GM19438 (cell line): Measurements from ENCODE around the gene BSND.

Source experiments
- ATAC-seq: cut with Tn5 transposase; IDR thresholded peaks from one replicate; pipeline ENCODE4 v1.9.1; 2021; ENCODE audit warnings: low read depth; ENCODE audit not compliant: unreplicated experiment

The BSND gene

DNA sequence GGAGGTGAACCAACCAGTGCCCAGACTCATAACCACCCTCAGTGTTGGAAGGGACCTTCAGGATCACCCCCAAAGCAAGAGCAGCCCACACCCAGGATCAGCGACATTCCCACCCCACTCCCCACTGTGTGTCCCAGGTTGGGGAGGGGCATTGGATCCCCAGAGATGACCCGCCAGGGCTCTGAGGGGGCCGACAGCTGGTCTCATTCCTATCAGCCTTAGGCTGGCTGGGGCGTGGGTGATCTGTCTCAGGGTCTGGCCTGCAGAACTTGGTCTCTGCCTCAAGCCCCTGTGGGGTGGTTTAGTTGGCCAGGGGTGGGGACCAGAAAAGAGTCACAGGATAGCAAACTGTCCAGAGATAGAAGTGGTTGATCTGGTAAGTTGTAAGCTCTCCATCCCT is 7.8 kb upstream of the BSND start:
- ATAC-seq = no peak

DNA sequence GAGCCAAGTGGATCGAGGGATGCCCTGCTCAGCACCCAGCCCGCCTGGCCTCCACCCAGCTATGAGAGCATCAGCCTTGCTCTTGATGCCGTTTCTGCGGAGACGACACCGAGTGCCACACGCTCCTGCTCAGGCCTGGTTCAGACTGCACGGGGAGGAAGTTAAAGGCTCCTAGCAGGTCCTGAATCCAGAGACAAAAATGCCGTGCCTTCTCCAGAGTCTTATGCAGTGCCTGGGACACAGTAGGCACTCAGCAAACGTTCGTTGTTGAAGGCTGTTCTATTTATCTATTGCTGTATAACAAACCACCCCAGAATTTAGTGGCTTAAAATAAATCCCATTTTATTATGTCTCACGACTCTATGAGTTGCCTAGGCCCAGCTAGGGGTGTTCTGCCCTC is 6.8 kb upstream of the BSND start:
- no peak for ATAC-seq

DNA sequence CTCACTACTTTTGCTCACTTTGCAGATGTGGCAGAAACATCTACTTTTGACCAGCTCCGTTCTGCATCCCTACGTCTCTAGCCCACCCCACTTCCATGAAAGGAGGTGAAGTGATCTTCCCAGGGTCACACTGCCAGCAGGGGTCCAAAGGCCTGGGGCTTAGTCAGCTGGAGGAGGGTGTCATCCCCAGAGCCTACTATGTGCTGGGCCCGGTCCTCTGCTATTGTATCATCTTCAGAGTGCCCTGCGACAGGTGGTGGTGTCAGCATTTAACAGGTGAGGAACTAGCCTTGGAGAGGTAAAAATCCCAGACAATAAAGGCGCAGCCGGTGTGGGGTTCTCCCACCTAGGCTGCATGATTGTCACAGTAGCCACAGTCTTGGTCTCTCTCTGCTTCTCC is 5.6 kb upstream of the BSND start:
- no peak for ATAC-seq

DNA sequence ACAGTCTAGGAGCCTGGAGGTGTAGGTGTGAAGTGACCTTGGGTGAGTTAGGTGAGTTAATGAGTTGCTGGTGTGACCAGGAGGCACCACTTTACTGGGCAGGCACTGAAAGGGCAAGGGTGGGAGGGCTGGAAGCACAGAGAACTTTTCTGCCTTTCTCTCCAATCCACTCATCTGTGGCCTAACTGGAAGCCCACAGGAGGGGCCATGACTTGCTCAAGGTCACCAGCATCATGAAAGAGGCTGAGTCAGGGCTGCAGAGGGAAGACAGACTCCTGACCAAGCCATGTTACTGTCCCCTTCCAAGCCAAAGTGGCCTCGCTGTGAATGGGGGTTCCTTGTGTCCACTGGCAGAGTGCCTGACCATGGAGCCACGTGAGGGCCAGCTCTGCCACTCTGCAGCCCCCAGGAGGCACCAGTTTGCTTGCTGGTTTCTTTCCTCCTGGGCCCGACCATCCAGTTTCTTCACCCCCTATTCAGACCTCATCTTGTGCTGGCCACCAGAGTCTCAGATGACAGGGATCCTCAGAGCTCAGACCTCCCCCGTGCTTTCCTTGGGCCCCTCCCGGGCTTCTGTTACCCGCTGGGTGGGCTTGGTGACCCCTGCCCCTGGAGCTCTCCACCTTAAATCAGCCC is 4.3 kb upstream of the BSND start:
- ATAC-seq = no peak

DNA sequence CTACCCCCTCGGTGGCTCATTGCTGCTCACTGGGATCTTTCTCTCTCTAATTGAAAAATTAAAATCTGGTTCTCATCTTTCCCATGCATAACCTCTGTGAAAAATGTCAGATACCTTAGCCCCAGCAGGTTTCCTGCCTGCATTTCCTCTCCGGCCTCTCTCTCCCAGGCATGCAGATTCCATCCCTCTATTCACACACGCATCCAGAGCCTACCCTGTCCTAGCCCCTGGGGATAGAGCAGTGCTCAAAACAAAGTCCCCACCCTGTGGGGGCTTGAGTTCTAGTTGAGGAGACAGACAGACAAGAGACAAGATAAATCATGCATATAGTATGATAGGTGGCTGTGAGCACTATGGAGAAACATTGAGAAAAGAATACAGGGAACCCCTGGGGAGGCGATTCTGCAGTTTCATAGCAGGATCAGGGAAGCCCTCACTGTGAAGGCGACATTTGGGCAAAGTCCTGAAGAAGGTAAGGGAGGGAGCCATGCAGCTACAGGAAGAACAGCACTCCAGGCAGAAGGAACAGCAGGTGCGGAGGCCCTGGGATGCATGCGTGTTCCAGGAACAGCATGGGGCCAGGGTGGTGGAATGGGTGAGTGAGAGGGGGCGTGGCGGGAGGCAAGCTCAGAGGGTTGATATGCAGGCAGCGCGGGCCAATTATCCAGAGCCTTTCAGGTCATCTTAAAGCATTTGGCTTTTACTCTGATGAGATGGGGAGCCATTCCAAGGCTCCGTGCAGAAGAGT is 3.5 kb upstream of the BSND start:
- no peak for ATAC-seq

DNA sequence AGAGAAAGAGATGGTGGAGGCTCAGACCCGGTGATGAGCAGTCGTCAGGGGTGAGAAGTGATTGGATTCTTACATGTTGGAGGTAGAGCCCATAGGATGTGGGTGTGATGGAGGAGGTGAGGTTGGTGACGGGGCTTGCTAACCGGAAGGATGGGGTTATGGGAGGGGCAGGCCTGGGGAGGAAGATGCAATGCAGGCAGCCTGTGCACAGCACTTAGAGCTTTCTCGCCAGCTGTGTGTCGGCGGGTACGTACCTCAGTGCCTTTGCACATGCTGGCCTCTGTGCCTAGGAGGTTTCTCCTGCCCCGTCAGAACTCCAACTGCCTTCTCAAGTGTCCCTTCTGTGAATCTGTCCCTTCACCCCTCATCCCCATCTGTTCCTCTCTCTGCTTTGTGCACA is 2.9 kb upstream of the BSND start:
- no peak for ATAC-seq

DNA sequence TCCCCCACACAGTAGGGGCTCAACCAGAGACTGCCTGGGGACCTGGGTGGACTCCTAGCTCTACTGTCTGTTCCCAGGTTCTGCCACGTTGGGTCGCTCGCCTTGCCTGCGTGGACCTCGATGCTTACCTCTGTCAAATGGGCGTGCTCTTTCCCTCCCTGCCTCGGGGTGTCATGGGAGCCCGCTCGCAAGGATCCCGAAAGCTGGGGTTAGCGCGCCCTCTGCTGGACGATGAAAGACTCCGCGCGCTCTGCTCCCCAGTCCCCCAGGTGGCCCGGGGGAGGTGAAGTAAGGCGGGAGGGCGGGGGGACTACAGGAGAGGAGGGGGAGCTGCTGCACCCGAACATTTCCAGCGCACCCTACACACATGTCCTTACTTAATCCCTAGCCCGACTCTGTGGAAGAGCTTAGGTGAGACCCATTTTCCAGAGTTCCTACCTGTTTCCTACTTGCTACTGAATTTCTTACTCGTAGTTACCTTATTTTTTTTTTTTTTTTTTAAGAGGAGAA is 2.3 kb upstream of the BSND start:
- no peak for ATAC-seq

DNA sequence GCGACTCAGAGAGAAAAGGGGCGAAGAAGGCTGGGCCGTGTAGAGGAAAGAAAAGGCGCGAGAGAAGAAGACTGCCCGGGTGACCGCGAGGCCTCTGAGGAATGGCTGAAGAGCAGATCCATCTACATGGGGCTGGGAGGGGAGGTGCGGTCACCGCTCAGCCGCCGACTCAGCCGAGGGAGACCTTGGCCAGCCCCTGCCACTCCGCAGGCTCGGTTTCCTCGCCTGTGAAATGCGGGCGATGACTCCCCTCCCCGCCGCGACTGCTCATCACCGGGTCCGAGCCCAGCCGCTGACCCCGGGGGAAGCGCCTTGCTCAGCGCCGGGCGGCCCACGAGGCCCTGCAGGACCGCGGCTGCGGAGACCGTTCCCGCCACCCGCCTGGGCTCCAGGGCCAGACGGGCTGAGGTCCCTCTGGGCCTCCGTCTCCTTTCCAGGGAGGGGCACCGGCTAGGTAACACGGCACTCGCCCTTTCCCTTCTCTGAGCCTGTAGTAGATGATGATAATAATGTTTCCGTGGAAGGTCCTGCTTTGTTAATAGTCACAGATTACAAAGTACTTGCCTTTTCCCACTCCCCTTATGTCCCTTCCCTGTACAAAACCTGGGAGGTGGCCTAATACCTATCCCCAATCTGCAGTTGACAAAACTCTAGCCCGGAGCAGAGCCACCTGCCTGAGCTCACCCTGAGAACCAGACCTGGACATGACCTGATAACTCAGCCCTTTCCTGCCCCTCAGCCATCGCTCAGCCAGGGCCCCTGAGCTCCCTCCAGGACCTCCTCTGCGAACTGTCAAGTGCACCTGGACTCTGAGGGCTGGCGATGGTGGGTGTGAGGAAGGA is 1.6 kb upstream of the BSND start:
- no peak for ATAC-seq

DNA sequence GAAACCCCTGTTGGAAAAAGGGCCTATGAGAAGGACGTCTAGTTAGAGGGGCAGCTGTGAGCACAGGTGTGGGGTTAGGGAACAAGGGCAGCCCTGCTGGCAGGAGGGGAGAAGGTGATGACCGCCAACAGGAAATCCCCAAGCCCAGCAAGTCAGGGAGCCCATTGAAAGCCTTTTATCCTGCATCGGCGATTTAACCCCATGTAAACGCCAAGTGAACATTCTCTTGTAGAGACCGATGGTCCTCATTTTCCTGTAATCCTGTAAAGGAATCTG is 1.1 kb upstream of the BSND start:
- no peak for ATAC-seq

DNA sequence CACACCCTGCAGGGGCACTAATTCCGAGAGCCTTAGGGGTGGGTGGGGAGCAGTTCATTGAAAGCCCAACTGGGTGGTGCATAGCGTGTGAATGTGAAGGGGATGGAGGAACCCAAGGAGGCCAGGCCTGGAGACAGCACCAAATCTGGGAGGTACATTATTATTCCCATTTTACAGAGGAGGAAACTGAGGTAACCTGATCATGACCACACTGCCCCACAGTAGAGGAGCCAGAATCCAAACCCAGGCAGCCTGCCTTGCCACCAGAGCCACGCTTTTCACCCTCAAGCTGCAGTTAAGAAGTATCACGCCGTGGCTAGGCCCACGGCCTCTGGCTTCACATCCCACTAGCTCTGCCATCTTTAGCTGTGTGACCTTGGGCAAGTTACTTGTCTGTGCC is 633 bp upstream of the BSND start:
- no peak for ATAC-seq

DNA sequence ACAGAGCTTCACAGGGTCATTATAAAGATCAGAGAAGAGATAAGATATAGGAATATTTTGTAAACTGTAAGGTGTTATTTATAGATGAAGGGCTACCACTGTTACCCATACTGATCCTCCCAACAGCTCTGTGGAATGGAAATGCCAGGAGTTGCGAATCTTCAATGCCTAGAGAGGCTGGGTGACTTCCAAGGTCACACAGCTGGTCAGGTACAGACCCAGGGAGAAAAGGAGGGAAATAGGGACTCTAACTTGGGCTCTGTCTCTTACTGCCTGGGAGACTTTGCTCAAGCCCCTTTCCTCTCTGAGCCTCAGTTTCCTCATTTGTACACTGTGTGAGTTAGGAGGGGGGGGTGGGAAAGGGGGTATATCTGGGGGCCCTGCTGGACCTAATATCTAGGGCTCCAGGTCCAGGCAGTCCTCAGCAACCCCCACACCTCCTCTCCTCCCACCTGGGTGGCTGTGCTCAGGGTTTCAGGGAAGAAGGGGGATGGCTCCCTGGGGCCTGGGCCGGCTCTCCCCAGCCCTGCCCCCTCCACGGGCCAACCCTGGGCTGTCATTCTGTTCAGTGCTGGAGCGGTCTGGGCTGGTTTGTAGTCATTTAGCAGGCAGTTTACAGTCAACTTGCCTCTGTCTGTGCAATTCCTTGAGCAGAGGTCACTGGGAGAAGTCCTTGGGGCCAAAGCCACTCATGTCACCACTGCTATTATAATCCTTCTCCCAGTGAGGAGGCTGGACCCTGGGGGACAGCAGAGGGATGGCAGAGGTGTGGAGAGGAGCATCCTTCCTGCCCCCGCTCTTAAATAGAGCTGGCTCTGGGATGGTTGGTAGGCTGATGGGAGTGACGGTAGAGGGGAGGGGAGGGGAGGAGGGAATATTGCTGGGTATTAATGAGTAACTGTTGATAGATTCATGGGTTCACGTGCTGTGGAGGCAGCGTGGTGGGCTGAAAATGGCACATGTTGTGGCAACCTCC is 1.7 kb downstream of the BSND start:
- no peak for ATAC-seq

DNA sequence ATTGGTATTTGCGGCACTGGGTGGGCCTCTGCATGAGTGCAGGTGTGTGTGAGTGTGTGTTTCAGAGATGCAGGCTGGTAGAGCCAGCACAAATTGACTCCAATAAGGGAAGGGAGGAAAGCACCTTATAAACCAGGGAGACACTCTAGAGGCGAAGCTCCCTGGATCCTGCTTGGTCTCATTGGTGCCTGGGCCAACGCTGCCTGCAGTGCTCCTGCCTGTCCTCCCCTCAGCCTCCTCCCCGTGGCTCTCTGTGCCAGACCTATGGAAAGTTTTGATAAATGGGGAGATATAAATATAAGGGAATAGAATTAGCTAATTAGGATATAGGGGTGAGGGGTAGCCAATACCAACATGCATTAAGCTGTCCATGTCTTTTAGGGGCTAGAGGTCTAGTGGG is 2.6 kb downstream of the BSND start:
- no peak for ATAC-seq

DNA sequence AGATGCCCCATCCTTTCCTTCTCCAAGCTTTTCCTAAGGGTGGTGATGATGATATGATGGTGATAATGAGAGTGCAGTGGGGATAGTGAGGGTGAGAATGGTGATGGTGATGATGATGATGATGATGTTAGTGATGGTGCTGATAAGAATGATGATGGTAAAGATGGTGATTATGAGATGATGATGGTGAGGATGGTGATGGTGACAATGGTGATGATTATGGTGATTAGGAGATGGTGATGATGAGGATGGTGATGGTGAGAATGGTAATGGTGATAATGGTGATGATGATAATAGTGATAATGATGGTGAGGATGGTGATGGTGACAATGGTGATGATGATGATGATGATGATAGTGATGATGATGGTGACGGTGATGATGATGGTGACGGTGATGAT is 4.0 kb downstream of the BSND start:
- no peak for ATAC-seq

DNA sequence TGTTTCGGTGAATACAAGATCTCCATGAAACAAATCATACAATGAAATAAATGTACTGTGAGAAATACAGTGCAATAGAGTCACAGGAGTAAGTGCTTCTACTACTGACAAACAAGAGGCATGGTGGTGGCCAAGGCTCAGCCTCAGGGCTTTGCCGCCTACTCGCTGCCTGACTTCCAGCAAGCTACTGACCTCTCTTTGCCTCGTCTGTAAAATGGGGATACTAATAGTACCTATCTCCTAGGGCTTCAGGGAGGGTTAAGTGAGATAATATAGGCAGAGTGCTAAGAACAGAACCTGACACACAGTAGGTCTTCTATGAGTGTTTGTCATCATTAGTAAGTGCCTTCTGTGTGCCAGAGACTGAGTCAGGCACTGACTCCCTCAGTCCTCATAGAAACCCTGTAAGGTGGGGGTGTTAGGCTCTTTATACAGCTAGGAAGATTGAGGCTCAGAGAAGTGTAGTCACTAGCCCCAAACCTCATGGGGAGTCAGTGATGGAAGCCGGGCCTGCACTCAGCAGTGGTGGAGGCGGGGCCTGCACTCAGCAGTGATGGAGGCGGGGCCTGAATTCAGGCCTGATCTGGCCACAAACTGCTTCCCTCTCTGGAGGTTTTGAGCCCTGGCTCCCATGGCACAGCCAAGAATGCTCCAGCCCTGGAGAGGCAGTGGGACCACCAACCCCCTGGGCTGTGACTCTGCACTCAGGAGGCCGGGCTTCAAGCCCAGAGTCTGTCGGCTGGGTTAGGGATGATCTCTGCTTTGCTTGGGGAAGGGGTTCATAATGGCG is 6.8 kb downstream of the BSND start:
- no peak for ATAC-seq

DNA sequence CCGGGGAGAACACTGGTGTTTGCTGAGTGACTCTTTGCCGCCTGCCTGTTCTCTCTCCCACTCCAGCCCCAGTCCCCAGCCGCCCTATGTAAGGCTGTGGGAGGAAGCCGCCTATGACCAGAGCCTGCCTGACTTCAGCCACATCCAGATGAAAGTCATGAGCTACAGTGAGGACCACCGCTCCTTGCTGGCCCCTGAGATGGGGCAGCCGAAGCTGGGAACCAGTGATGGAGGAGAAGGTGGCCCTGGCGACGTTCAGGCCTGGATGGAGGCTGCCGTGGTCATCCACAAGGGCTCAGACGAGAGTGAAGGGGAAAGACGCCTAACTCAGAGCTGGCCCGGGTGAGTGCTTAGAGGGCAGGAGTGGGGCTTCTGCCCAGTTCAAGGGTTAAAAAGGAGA is 8.2 kb downstream of the BSND start:
- no peak for ATAC-seq

DNA sequence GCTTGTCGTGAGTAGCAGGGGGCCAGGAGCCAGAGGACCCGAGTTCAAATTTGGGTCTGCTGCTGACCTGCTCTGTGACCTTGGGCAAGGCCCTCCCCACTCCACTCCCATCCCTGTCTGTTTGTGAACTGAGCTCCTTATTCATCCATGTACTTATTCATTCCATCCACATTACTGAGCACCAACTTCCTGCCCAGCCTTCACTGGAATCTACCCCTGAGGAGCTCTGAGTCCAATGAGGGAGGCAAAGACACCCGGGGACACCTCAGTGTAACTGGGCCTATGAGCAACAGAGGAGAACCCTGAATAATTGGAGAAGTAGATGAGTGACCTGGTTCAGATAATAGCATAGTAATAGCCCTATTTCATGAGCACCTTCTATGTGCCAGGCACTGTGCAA is 8.9 kb downstream of the BSND start:
- no peak for ATAC-seq

DNA sequence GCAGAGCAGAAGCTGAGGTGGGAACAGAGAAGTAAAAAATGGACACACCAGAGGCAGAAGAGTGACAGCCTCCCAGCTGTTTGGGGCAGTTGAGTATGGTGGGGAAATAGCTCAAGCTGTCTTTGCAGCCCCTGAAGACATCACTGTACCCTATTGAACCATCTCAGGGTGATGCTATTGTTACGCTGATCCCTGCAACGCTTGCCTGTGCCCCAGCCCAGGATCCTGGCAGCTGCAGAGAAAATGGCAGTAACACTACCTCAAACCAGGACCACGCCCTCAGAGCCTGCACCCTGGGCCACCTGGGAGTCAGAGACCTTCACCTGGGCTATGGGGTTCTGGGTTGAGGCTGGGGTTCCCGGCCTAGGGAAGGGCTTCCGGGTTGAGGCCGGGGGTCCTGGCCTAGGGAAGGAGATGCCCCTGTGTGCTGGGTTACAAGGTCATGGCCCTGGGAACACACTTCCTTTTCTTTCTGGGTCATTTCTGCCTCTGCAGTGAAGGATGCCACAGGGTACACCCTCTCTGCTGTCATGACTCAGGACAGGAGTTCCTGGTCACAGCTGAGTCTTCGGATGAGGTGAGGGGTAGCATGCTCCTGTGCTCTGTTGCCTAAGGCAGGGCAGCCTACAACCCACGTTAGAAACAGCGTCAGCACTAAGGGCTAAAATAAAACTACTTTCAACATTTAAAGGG is 11.6 kb downstream of the BSND start:
- no peak for ATAC-seq

DNA sequence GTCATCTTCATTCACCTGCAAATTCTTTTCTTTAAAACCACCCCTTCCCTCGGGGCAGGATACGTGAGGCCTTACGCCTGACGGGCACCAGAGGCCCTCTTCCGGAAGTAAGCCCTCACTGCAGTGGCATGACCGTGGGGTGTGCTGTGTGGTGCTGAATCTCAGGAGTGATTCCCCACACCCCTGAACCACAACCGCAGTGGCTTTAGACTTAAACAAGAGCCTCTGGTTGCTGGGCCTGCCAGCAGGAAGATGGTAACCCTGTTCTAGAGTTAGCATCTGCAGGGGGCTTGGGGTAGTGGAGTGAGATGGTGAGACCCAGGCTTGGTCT is 12.1 kb downstream of the BSND start:
- ATAC-seq = no peak

DNA sequence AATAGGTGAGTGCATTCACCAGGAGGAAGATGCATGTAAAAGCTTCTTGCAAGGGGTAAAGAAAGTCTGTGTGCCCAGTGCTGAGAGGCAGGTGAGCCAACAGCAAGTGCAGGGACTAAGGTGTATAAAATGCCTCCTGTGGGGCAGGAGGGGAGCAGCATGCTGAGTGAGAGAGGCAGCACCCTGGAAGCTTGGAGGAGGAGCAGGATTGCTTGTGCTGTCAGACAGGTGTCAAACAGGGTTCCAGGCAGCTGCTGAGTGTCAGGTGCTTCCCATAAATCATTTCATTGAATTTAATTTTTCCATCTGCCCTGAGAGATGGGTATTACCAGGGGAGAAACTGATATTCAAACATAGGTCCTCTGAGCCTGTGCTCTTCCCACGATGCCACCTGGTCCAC is 13.9 kb downstream of the BSND start:
- no peak for ATAC-seq
